ENCODE data around the gene KATNAL2.

Gene KATNAL2

GRCh38 chr18:47067648-47068047 is 150.2 kb downstream of the KATNAL2 start:
- DNase-seq (ENCODE audit: insufficient read length) (no peak), FAIRE-seq (no peak)
- no peak for TF ChIP-seq TAF1 (IDR thresholded peaks at IDR 0.05; ENCODE audit: borderline replicate concordance, low read depth, low read length)
- no peak for TF ChIP-seq POLR2A (IDR thresholded peaks at IDR 0.05; ENCODE audit: low read depth, low read length)
- no peak for TF ChIP-seq POLR2AphosphoS5 (IDR thresholded peaks at IDR 0.05; ENCODE audit: low read depth, low read length)

- FAIRE-seq (no peak), DNase-seq (ENCODE audit: insufficient read length) (no peak)
- TF ChIP-seq POLR2A (IDR thresholded peaks at IDR 0.05; ENCODE audit: low read depth, low read length), result no peak
- TF ChIP-seq TAF1 (IDR thresholded peaks at IDR 0.05; ENCODE audit: borderline replicate concordance, low read depth, low read length), result no peak
- no peak for TF ChIP-seq POLR2AphosphoS5 (IDR thresholded peaks at IDR 0.05; ENCODE audit: low read depth, low read length)
Observed at GRCh38 chr18:47075098-47075883, 157.9 kb downstream of the KATNAL2 start.

GRCh38 chr18:47077111-47077510 is 159.7 kb downstream of the KATNAL2 start:
- no peak for FAIRE-seq
- TF ChIP-seq POLR2A (IDR thresholded peaks at IDR 0.05; ENCODE audit: low read depth, low read length), result no peak
- no peak for TF ChIP-seq TAF1 (IDR thresholded peaks at IDR 0.05; ENCODE audit: borderline replicate concordance, low read depth, low read length)
- no peak for TF ChIP-seq POLR2AphosphoS5 (IDR thresholded peaks at IDR 0.05; ENCODE audit: low read depth, low read length)

GRCh38 chr18:47080872-47081271 is 163.5 kb downstream of the KATNAL2 start:
- DNase-seq (ENCODE audit: insufficient read length) (no peak), FAIRE-seq (no peak)
- no peak for TF ChIP-seq POLR2AphosphoS5 (IDR thresholded peaks at IDR 0.05; ENCODE audit: low read depth, low read length)
- TF ChIP-seq TAF1 (IDR thresholded peaks at IDR 0.05; ENCODE audit: borderline replicate concordance, low read depth, low read length), result no peak
- TF ChIP-seq POLR2A (IDR thresholded peaks at IDR 0.05; ENCODE audit: low read depth, low read length), result no peak

More at GRCh38 chr18:47077111-47077510, 159.7 kb downstream of the KATNAL2 start:
- no peak for DNase-seq (ENCODE audit: insufficient read length)

GRCh38 chr18:47081578-47081977 is 164.2 kb downstream of the KATNAL2 start:
- FAIRE-seq, result no peak
- no peak for DNase-seq (ENCODE audit: insufficient read length)
- TF ChIP-seq POLR2AphosphoS5 (IDR thresholded peaks at IDR 0.05; ENCODE audit: low read depth, low read length) (no peak), TAF1 (IDR thresholded peaks at IDR 0.05; ENCODE audit: borderline replicate concordance, low read depth, low read length) (no peak), POLR2A (IDR thresholded peaks at IDR 0.05; ENCODE audit: low read depth, low read length) (no peak)

GRCh38 chr18:47087676-47088075 is 170.3 kb downstream of the KATNAL2 start:
- FAIRE-seq (no peak), DNase-seq (ENCODE audit: insufficient read length) (no peak)
- TF ChIP-seq TAF1 (IDR thresholded peaks at IDR 0.05; ENCODE audit: borderline replicate concordance, low read depth, low read length) (no peak), POLR2A (IDR thresholded peaks at IDR 0.05; ENCODE audit: low read depth, low read length) (no peak), POLR2AphosphoS5 (IDR thresholded peaks at IDR 0.05; ENCODE audit: low read depth, low read length) (no peak)

GRCh38 chr18:47095810-47096209 is 178.4 kb downstream of the KATNAL2 start:
- FAIRE-seq, result no peak
- no peak for DNase-seq (ENCODE audit: insufficient read length)
- no peak for TF ChIP-seq TAF1 (IDR thresholded peaks at IDR 0.05; ENCODE audit: borderline replicate concordance, low read depth, low read length)
- TF ChIP-seq POLR2A (IDR thresholded peaks at IDR 0.05; ENCODE audit: low read depth, low read length), result no peak
- TF ChIP-seq POLR2AphosphoS5 (IDR thresholded peaks at IDR 0.05; ENCODE audit: low read depth, low read length), result no peak

GRCh38 chr18:47100212-47100831 is 182.9 kb downstream of the KATNAL2 start:
- FAIRE-seq (no peak), DNase-seq (ENCODE audit: insufficient read length) (peak; percentile 10)
- no peak for TF ChIP-seq TAF1 (IDR thresholded peaks at IDR 0.05; ENCODE audit: borderline replicate concordance, low read depth, low read length)
- TF ChIP-seq POLR2A (IDR thresholded peaks at IDR 0.05; ENCODE audit: low read depth, low read length), result no peak
- no peak for TF ChIP-seq POLR2AphosphoS5 (IDR thresholded peaks at IDR 0.05; ENCODE audit: low read depth, low read length)

- DNase-seq (ENCODE audit: insufficient read length), result no peak
- no peak for FAIRE-seq
- TF ChIP-seq POLR2A (IDR thresholded peaks at IDR 0.05; ENCODE audit: low read depth, low read length), result no peak
- no peak for TF ChIP-seq TAF1 (IDR thresholded peaks at IDR 0.05; ENCODE audit: borderline replicate concordance, low read depth, low read length)
- TF ChIP-seq POLR2AphosphoS5 (IDR thresholded peaks at IDR 0.05; ENCODE audit: low read depth, low read length), result no peak
Observed at GRCh38 chr18:47108373-47108772, 191.0 kb downstream of the KATNAL2 start.

- no peak for TF ChIP-seq TAF1 (IDR thresholded peaks at IDR 0.05; ENCODE audit: borderline replicate concordance, low read depth, low read length)
- TF ChIP-seq POLR2A (IDR thresholded peaks at IDR 0.05; ENCODE audit: low read depth, low read length), result no peak
- no peak for TF ChIP-seq POLR2AphosphoS5 (IDR thresholded peaks at IDR 0.05; ENCODE audit: low read depth, low read length)
- FAIRE-seq, result no peak
- no peak for DNase-seq (ENCODE audit: insufficient read length)
Observed at GRCh38 chr18:47108998-47109405, 191.6 kb downstream of the KATNAL2 start.

GRCh38 chr18:47109720-47110119 is 192.3 kb downstream of the KATNAL2 start:
- DNase-seq (ENCODE audit: insufficient read length) (no peak), FAIRE-seq (no peak)
- no peak for TF ChIP-seq POLR2A (IDR thresholded peaks at IDR 0.05; ENCODE audit: low read depth, low read length)
- TF ChIP-seq TAF1 (IDR thresholded peaks at IDR 0.05; ENCODE audit: borderline replicate concordance, low read depth, low read length), result no peak
- no peak for TF ChIP-seq POLR2AphosphoS5 (IDR thresholded peaks at IDR 0.05; ENCODE audit: low read depth, low read length)
